Hepatocyte (in vitro differentiated cells): ENCODE results near the gene BLM. TPM values are rescaled to one million over a fixed set of nuclear protein-coding genes. Genes with fewer than 3 reads are reported as not detected.

ENCODE experiments used
- DNase-seq: peaks from one replicate; pipeline ENCODE4 v3.0.0-alpha.2; 2016; ENCODE audit warnings: low spot score
- H2AFZ ChIP-seq: fragments of 200-600 bp; sonication (generic); 2 replicates; pipeline ENCODE4 v1.6.0; 2016; ENCODE audit warnings: antibody characterized with exemption, mild to moderate bottlenecking
- H3K27ac ChIP-seq: fragments of 200-600 bp; sonication (generic); 2 replicates; pipeline ENCODE4 v1.5.1; 2016; ENCODE audit warnings: mild to moderate bottlenecking
- H3K27me3 ChIP-seq: fragments of 200-600 bp; sonication (generic); 2 replicates; pipeline ENCODE4 v1.6.1; 2016
- H3K36me3 ChIP-seq: fragments of 200-600 bp; sonication (generic); replicated peaks from 2 replicates; pipeline ENCODE4 v1.5.1; 2016; ENCODE audit warnings: low read depth; ENCODE audit not compliant: insufficient read depth
- H3K4me1 ChIP-seq: fragments of 200-600 bp; sonication (generic); 2 replicates; pipeline ENCODE4 v1.5.1; 2016; ENCODE audit warnings: mild to moderate bottlenecking, moderate library complexity; ENCODE audit not compliant: insufficient read depth
- H3K4me2 ChIP-seq: fragments of 200-600 bp; sonication (generic); 2 replicates; pipeline ENCODE4 v1.6.0; 2016
- H3K4me3 ChIP-seq: fragments of 200-600 bp; sonication (generic); 2 replicates; pipeline ENCODE4 v1.5.1; 2016; ENCODE audit warnings: mild to moderate bottlenecking
- H3K79me2 ChIP-seq: fragments of 200-600 bp; sonication (generic); 2 replicates; pipeline ENCODE4 v1.6.0; 2017; ENCODE audit warnings: mild to moderate bottlenecking
- H3K9me2 ChIP-seq: fragments of 200-600 bp; sonication (generic); replicated peaks from 2 replicates; pipeline ENCODE4 v1.6.0; 2017; ENCODE audit warnings: mild to moderate bottlenecking; ENCODE audit not compliant: insufficient read depth
- H3K9me3 ChIP-seq: fragments of 200-600 bp; sonication (generic); 2 replicates; pipeline ENCODE4 v1.5.1; 2016; ENCODE audit warnings: low read depth, mild to moderate bottlenecking
- H4K20me1 ChIP-seq: fragments of 200-600 bp; sonication (generic); 2 replicates; pipeline ENCODE4 v1.6.0; 2016; ENCODE audit warnings: mild to moderate bottlenecking; ENCODE audit not compliant: insufficient read depth, poor library complexity, severe bottlenecking
- CTCF ChIP-seq: fragments of 200-600 bp; sonication (generic); IDR thresholded peaks from 2 replicates; pipeline ENCODE4 v1.5.1; 2016; ENCODE audit warnings: antibody characterized with exemption, mild to moderate bottlenecking; ENCODE audit not compliant: poor library complexity
- EZH2 ChIP-seq: fragments of 200-600 bp; sonication (generic); IDR thresholded peaks from 2 replicates; pipeline ENCODE4 v1.6.1; 2016; ENCODE audit warnings: antibody characterized with exemption, mild to moderate bottlenecking, borderline replicate concordance
- EZH2phosphoT487 ChIP-seq: fragments of 200-600 bp; sonication (generic); IDR thresholded peaks from one replicate; pipeline ENCODE4 v1.6.1; 2018; ENCODE audit warnings: antibody characterized with exemption, mild to moderate bottlenecking, low read depth, moderate library complexity; ENCODE audit not compliant: unreplicated experiment, severe bottlenecking
- WGBS: methylation state at CpG from one replicate; pipeline ENCODE4 v1.1.6; 2016; ENCODE audit warnings: low lambda C conversion rate; ENCODE audit errors: missing lambda C conversion rate; 5-methylcytosine and 5-hydroxymethylcytosine counted together
- polyA plus RNA-seq: library from polyadenylated mRNA; unstranded; fragments of >200 nt; fragmentation: Nextera tagmentation; extraction: Ambion mirVana; gene quantifications from 2 replicates; pipeline ENCODE4 v1.2.1, GENCODE V29; 2016
- total RNA-seq: library from RNA; depleted of rRNA; stranded (reverse); fragments of >200 nt; gene quantifications from 2 replicates; pipeline ENCODE4 v1.2.3, GENCODE V29; 2014

Gene BLM
- total and polyA plus RNA-seq, 2 experiments from 2014 or later, result 1.7 to 3.5 TPM

GRCh38 chr15:90718232-90718631 is 1.1 kb downstream of the BLM start:
- WGBS, result 69% methylated on average over 5 of the region's 5 CpGs
- Histone ChIP-seq H3K9me3 (no peaks in the 10 kb centered on the region), H3K9me2 (no peaks in the 10 kb centered on the region), H2AFZ (no peak overlapping the region), H3K27me3 (no peaks in the 10 kb centered on the region), H3K4me3 (no peak overlapping the region), H4K20me1 (no peaks in the 10 kb centered on the region), H3K36me3 (no peaks in the 10 kb centered on the region), H3K4me1 (no peaks in the 10 kb centered on the region), H3K4me2 (peak overlapping the region; percentile 77), H3K79me2 (peaks cover 12% of the 10 kb centered on the region), H3K27ac (no peak overlapping the region)
- DNase-seq, result no peak
- TF ChIP-seq EZH2, result no peak
- no peak for TF ChIP-seq EZH2phosphoT487
- no peak for TF ChIP-seq CTCF

- peaks cover 12% of the 10 kb centered on the region for H3K79me2 ChIP-seq
- WGBS, result 91% methylated on average over 2 of the region's 2 CpGs
These were observed 3.0 kb downstream of the BLM start for GRCh38 chr15:90720131-90720530.

GRCh38 chr15:90729261-90729660 is 12.1 kb downstream of the BLM start:
- Histone ChIP-seq H3K4me1 (no peaks in the 10 kb centered on the region), H3K27ac (no peak overlapping the region), H3K4me2 (no peak overlapping the region), H3K36me3 (no peaks in the 10 kb centered on the region), H4K20me1 (no peaks in the 10 kb centered on the region), H3K27me3 (no peaks in the 10 kb centered on the region), H3K9me2 (no peaks in the 10 kb centered on the region), H3K9me3 (no peaks in the 10 kb centered on the region), H2AFZ (no peak overlapping the region), H3K4me3 (no peak overlapping the region), H3K79me2 (peaks cover 6% of the 10 kb centered on the region)
- 96% methylated on average over 3 of the region's 3 CpGs for WGBS
- DNase-seq, result no peak
- no peak for TF ChIP-seq EZH2phosphoT487
- no peak for TF ChIP-seq EZH2
- TF ChIP-seq CTCF, result no peak

More at GRCh38 chr15:90720131-90720530, 3.0 kb downstream of the BLM start:
- H3K9me3 ChIP-seq, result no peaks in the 10 kb centered on the region
- no peak overlapping the region for H3K27ac ChIP-seq
- no peak for DNase-seq
- no peak overlapping the region for H2AFZ ChIP-seq
- H3K4me1 ChIP-seq, result no peaks in the 10 kb centered on the region
- no peak overlapping the region for H3K4me2 ChIP-seq
- H3K36me3 ChIP-seq, result no peaks in the 10 kb centered on the region
- no peaks in the 10 kb centered on the region for H3K9me2 ChIP-seq
- no peaks in the 10 kb centered on the region for H4K20me1 ChIP-seq
- TF ChIP-seq EZH2phosphoT487, result no peak
- TF ChIP-seq EZH2, result no peak
- TF ChIP-seq CTCF, result no peak
- H3K27me3 ChIP-seq, result no peaks in the 10 kb centered on the region
- H3K4me3 ChIP-seq, result no peak overlapping the region

- Histone ChIP-seq H3K9me2 (no peaks in the 10 kb centered on the region), H2AFZ (no peak overlapping the region), H3K27ac (no peak overlapping the region), H3K36me3 (no peaks in the 10 kb centered on the region), H4K20me1 (no peaks in the 10 kb centered on the region), H3K4me3 (no peak overlapping the region), H3K27me3 (no peaks in the 10 kb centered on the region), H3K79me2 (peaks cover 6% of the 10 kb centered on the region), H3K4me1 (no peaks in the 10 kb centered on the region), H3K9me3 (no peaks in the 10 kb centered on the region), H3K4me2 (no peak overlapping the region)
- TF ChIP-seq EZH2phosphoT487, result no peak
- TF ChIP-seq EZH2, result no peak
- 97% methylated on average over 6 of the region's 6 CpGs for WGBS
- no peak for DNase-seq
These were observed 13.1 kb downstream of the BLM start for GRCh38 chr15:90730290-90730689.
